Gastrocnemius medialis (tissue), 4 donors: ENCODE results near the gene SETBP1.

Experiments used
- CTCF ChIP-seq, 5 experiments: fragments of 450-650 bp in 3 of 5; fragments of 200-600 bp in 2 of 5; sonication (generic) in 2 of 5; IDR thresholded peaks in 4 of 5; conservative IDR thresholded peaks in 1 of 5; 1 replicate in 4 of 5; 2 replicates in 1 of 5; pipeline ENCODE4 v1.5.1; 2016 to 2019; ENCODE audit warnings: antibody characterized with exemption in 5 of 5, mild to moderate bottlenecking in 3 of 5, moderate library complexity in 3 of 5
- POLR2A ChIP-seq, 2 donors: fragments of 450-650 bp; IDR thresholded peaks; one replicate each; pipeline ENCODE4 v1.6.1; 2017; ENCODE audit warnings: antibody characterized with exemption in 2 of 2, mild to moderate bottlenecking in 2 of 2, moderate library complexity in 2 of 2

- TF ChIP-seq POLR2A (IDR thresholded peaks at IDR 0.05) (no peak), CTCF (IDR thresholded peaks at IDR 0.05 in 4 of 5, conservative IDR thresholded peaks at IDR 0.05 in 1 of 5) (no peak)
Observed at GRCh38 chr18:44689736-44690135, 9.0 kb downstream of the SETBP1 start.
